ENCODE data around the gene NCEH1.

Gene NCEH1

GRCh38 chr3:172640751-172641150 lies 70.1 kb downstream of the NCEH1 start:
- Histone ChIP-seq H2AK5ac (ENCODE audit: low read length) (no peak overlapping the region), H3K14ac (ENCODE audit: low read length) (no peak overlapping the region), H3K27ac (ENCODE audit: low read depth, low read length) (no peak overlapping the region), H3K9me3 (ENCODE audit: insufficient read depth, low read depth, low read length) (no peaks in the 10 kb centered on the region), H3K4me2 (ENCODE audit: low read length) (no peak overlapping the region), H3K18ac (ENCODE audit: low read length) (no peak overlapping the region), H3K79me1 (ENCODE audit: low read length) (no peaks in the 10 kb centered on the region), H2BK12ac (ENCODE audit: low read length) (no peak overlapping the region), H2AFZ (ENCODE audit: insufficient read depth, low read length, poor library complexity) (no peak overlapping the region), H4K12ac (ENCODE audit: low read depth, low read length) (no peak overlapping the region), H3K4me1 (ENCODE audit: control insufficient read depth in 1 of 2, insufficient read depth in 2 of 2, low read length in 2 of 2) (no peaks in the 10 kb centered on the region), H4K91ac (ENCODE audit: low read depth, low read length) (no peak overlapping the region), H3K4ac (ENCODE audit: low read depth, low read length) (no peak overlapping the region), H2BK5ac (ENCODE audit: low read depth, low read length, poor library complexity) (no peak overlapping the region), H3K4me3 (ENCODE audit: low read depth, low read length) (no peak overlapping the region), H3K27me3 (ENCODE audit: insufficient read depth, low read length) (no peaks in the 10 kb centered on the region), H4K8ac (ENCODE audit: low read depth, low read length) (no peak overlapping the region), H3K79me2 (ENCODE audit: control insufficient read depth, insufficient read depth, low read length, poor library complexity) (no peaks in the 10 kb centered on the region), H3K23ac (ENCODE audit: low read length) (no peak overlapping the region), H3K9ac (ENCODE audit: low read length) (no peak overlapping the region), H3K36me3 (ENCODE audit: control insufficient read depth in 1 of 2, insufficient read depth in 2 of 2, low read length in 2 of 2) (no peaks in the 10 kb centered on the region), H2BK120ac (ENCODE audit: insufficient read depth, low read length, poor library complexity) (no peak overlapping the region)
- no CpG with 5 or more reads among the region's 5 CpGs for WGBS (ENCODE audit: extremely low coverage, insufficient coverage, insufficient read length)
- peak; percentile 38 to 49 for DNase-seq

GRCh38 chr3:172635588-172635987 lies 75.3 kb downstream of the NCEH1 start:
- Histone ChIP-seq H3K14ac (ENCODE audit: low read length) (no peak overlapping the region), H4K8ac (ENCODE audit: low read depth, low read length) (no peak overlapping the region), H3K9ac (ENCODE audit: low read length) (no peak overlapping the region), H3K27me3 (ENCODE audit: insufficient read depth, low read length) (no peaks in the 10 kb centered on the region), H3K4ac (ENCODE audit: low read depth, low read length) (no peak overlapping the region), H4K12ac (ENCODE audit: low read depth, low read length) (no peak overlapping the region), H3K4me3 (ENCODE audit: low read depth, low read length) (no peak overlapping the region), H2BK120ac (ENCODE audit: insufficient read depth, low read length, poor library complexity) (no peak overlapping the region), H2AFZ (ENCODE audit: insufficient read depth, low read length, poor library complexity) (no peak overlapping the region), H3K18ac (ENCODE audit: low read length) (no peak overlapping the region), H3K27ac (ENCODE audit: low read depth, low read length) (no peak overlapping the region), H3K79me2 (ENCODE audit: control insufficient read depth, insufficient read depth, low read length, poor library complexity) (no peaks in the 10 kb centered on the region), H2BK5ac (ENCODE audit: low read depth, low read length, poor library complexity) (no peak overlapping the region), H3K9me3 (ENCODE audit: insufficient read depth, low read depth, low read length) (no peaks in the 10 kb centered on the region), H3K4me1 (ENCODE audit: control insufficient read depth in 1 of 2, insufficient read depth in 2 of 2, low read length in 2 of 2) (no peaks in the 10 kb centered on the region), H4K91ac (ENCODE audit: low read depth, low read length) (no peak overlapping the region), H3K23ac (ENCODE audit: low read length) (no peak overlapping the region), H3K36me3 (ENCODE audit: control insufficient read depth in 1 of 2, insufficient read depth in 2 of 2, low read length in 2 of 2) (no peaks in the 10 kb centered on the region), H2BK12ac (ENCODE audit: low read length) (no peak overlapping the region), H3K4me2 (ENCODE audit: low read length) (no peak overlapping the region), H3K79me1 (ENCODE audit: low read length) (no peaks in the 10 kb centered on the region), H2AK5ac (ENCODE audit: low read length) (no peak overlapping the region)
- WGBS (ENCODE audit: extremely low coverage, insufficient coverage, insufficient read length), result no CpG with 5 or more reads among the region's 3 CpGs
- DNase-seq, result peak; percentile 61 to 63

GRCh38 chr3:172634948-172635347 lies 75.9 kb downstream of the NCEH1 start:
- Histone ChIP-seq H3K18ac (ENCODE audit: low read length) (no peak overlapping the region), H3K4me1 (ENCODE audit: control insufficient read depth in 1 of 2, insufficient read depth in 2 of 2, low read length in 2 of 2) (no peaks in the 10 kb centered on the region), H3K9ac (ENCODE audit: low read length) (no peak overlapping the region), H4K8ac (ENCODE audit: low read depth, low read length) (peak overlapping the region; percentile 28), H2AK5ac (ENCODE audit: low read length) (no peak overlapping the region), H3K4me2 (ENCODE audit: low read length) (no peak overlapping the region), H2BK120ac (ENCODE audit: insufficient read depth, low read length, poor library complexity) (no peak overlapping the region), H3K27me3 (ENCODE audit: insufficient read depth, low read length) (no peaks in the 10 kb centered on the region), H3K79me2 (ENCODE audit: control insufficient read depth, insufficient read depth, low read length, poor library complexity) (no peaks in the 10 kb centered on the region), H3K4me3 (ENCODE audit: low read depth, low read length) (no peak overlapping the region), H3K9me3 (ENCODE audit: insufficient read depth, low read depth, low read length) (no peaks in the 10 kb centered on the region), H3K27ac (ENCODE audit: low read depth, low read length) (no peak overlapping the region), H4K12ac (ENCODE audit: low read depth, low read length) (no peak overlapping the region), H3K4ac (ENCODE audit: low read depth, low read length) (no peak overlapping the region), H4K91ac (ENCODE audit: low read depth, low read length) (no peak overlapping the region), H2AFZ (ENCODE audit: insufficient read depth, low read length, poor library complexity) (no peak overlapping the region), H3K14ac (ENCODE audit: low read length) (no peak overlapping the region), H2BK12ac (ENCODE audit: low read length) (no peak overlapping the region), H2BK5ac (ENCODE audit: low read depth, low read length, poor library complexity) (no peak overlapping the region), H3K36me3 (ENCODE audit: control insufficient read depth in 1 of 2, insufficient read depth in 2 of 2, low read length in 2 of 2) (no peaks in the 10 kb centered on the region), H3K79me1 (ENCODE audit: low read length) (no peaks in the 10 kb centered on the region), H3K23ac (ENCODE audit: low read length) (no peak overlapping the region)
- DNase-seq, result no peak
- WGBS (ENCODE audit: extremely low coverage, insufficient coverage, insufficient read length), result no CpG with 5 or more reads among the region's 3 CpGs

GRCh38 chr3:172630316-172630715 lies 80.6 kb downstream of the NCEH1 start:
- Histone ChIP-seq H3K79me1 (ENCODE audit: low read length) (no peaks in the 10 kb centered on the region), H3K27me3 (ENCODE audit: insufficient read depth, low read length) (no peaks in the 10 kb centered on the region), H3K27ac (ENCODE audit: low read depth, low read length) (no peak overlapping the region), H3K36me3 (ENCODE audit: control insufficient read depth in 1 of 2, insufficient read depth in 2 of 2, low read length in 2 of 2) (no peaks in the 10 kb centered on the region), H3K14ac (ENCODE audit: low read length) (no peak overlapping the region), H3K9ac (ENCODE audit: low read length) (no peak overlapping the region), H3K4me1 (ENCODE audit: control insufficient read depth in 1 of 2, insufficient read depth in 2 of 2, low read length in 2 of 2) (no peaks in the 10 kb centered on the region), H3K23ac (ENCODE audit: low read length) (no peak overlapping the region), H4K8ac (ENCODE audit: low read depth, low read length) (no peak overlapping the region), H3K79me2 (ENCODE audit: control insufficient read depth, insufficient read depth, low read length, poor library complexity) (no peaks in the 10 kb centered on the region), H2BK12ac (ENCODE audit: low read length) (no peak overlapping the region), H2AFZ (ENCODE audit: insufficient read depth, low read length, poor library complexity) (no peak overlapping the region), H2BK120ac (ENCODE audit: insufficient read depth, low read length, poor library complexity) (no peak overlapping the region), H2AK5ac (ENCODE audit: low read length) (no peak overlapping the region), H2BK5ac (ENCODE audit: low read depth, low read length, poor library complexity) (no peak overlapping the region), H3K18ac (ENCODE audit: low read length) (no peak overlapping the region), H3K4ac (ENCODE audit: low read depth, low read length) (no peak overlapping the region), H4K12ac (ENCODE audit: low read depth, low read length) (no peak overlapping the region), H4K91ac (ENCODE audit: low read depth, low read length) (no peak overlapping the region), H3K9me3 (ENCODE audit: insufficient read depth, low read depth, low read length) (no peaks in the 10 kb centered on the region), H3K4me3 (ENCODE audit: low read depth, low read length) (no peak overlapping the region), H3K4me2 (ENCODE audit: low read length) (no peak overlapping the region)
- WGBS (ENCODE audit: extremely low coverage, insufficient coverage, insufficient read length), result no CpG with 5 or more reads among the region's 1 CpG
- DNase-seq, result no peak
